OCI-LY1 (cell line): Measurements from ENCODE around the gene VRK1.
"Not testable (repeated sequence)": the region's sequence is repeated elsewhere in the genome, so short reads cannot be mapped to it uniquely, and the experiment has no call there.

Experiments used
- H2AFZ ChIP-seq: fragments of 200-600 bp; sonication (generic), shearing (Covaris generic); 2 replicates; pipeline ENCODE4 v1.6.0; 2014; ENCODE audit warnings: antibody characterized with exemption, mild to moderate bottlenecking, low read length
- H3F3A ChIP-seq: fragments of 200-600 bp; sonication (generic), shearing (Covaris generic); 2 replicates; pipeline ENCODE4 v1.6.0; 2014; ENCODE audit warnings: mild to moderate bottlenecking, antibody characterized with exemption, low read length, moderate library complexity; ENCODE audit not compliant: insufficient read depth
- H3K27ac ChIP-seq: fragments of 200-600 bp; sonication (generic); 2 replicates; pipeline ENCODE4 v1.5.1; 2014; ENCODE audit warnings: low read length, mixed run types, mild to moderate bottlenecking, low read depth; ENCODE audit not compliant: poor library complexity, severe bottlenecking
- H3K27me3 ChIP-seq: fragments of 200-600 bp; sonication (generic); 2 replicates; pipeline ENCODE4 v1.6.0; 2014; ENCODE audit warnings: antibody characterized with exemption, mild to moderate bottlenecking, low read length, moderate library complexity; ENCODE audit not compliant: insufficient read depth
- H3K36me3 ChIP-seq: fragments of 200-600 bp; sonication (generic); 2 replicates; pipeline ENCODE4 v1.6.1; 2014; ENCODE audit warnings: mild to moderate bottlenecking, antibody characterized with exemption, low read length, moderate library complexity, mixed read lengths; ENCODE audit not compliant: insufficient read depth
- H3K4me1 ChIP-seq: fragments of 200-600 bp; sonication (generic); 2 replicates; pipeline ENCODE4 v1.5.1; 2014; ENCODE audit warnings: mild to moderate bottlenecking, low read length, moderate library complexity; ENCODE audit not compliant: insufficient read depth, severe bottlenecking
- H3K4me2 ChIP-seq: fragments of 200-600 bp; sonication (generic), shearing (Covaris generic); 2 replicates; pipeline ENCODE4 v1.6.1; 2014; ENCODE audit warnings: low read length
- H3K4me3 ChIP-seq: fragments of 200-600 bp; sonication (generic); 2 replicates; pipeline ENCODE4 v1.5.1; 2014; ENCODE audit warnings: low read length, low read depth, mild to moderate bottlenecking, mixed read lengths; ENCODE audit not compliant: poor library complexity, severe bottlenecking
- H3K79me2 ChIP-seq: fragments of 200-600 bp; shearing (Covaris generic); 2 replicates; pipeline ENCODE4 v1.6.1; 2016; ENCODE audit warnings: mixed run types, low read length, mixed read lengths; ENCODE audit not compliant: insufficient read depth
- H3K9ac ChIP-seq: fragments of 200-600 bp; sonication (generic), shearing (Covaris generic); 2 replicates; pipeline ENCODE4 v1.6.1; 2014; ENCODE audit warnings: mild to moderate bottlenecking, low read length, mixed read lengths
- H3K9me2 ChIP-seq: fragments of 200-600 bp; sonication (generic), shearing (Covaris generic); 2 replicates; pipeline ENCODE4 v1.6.1; 2014; ENCODE audit warnings: low read depth, mild to moderate bottlenecking, low read length, mixed read lengths
- H3K9me3 ChIP-seq: fragments of 200-600 bp; shearing (Covaris generic); 2 replicates; pipeline ENCODE4 v1.6.1; 2014; ENCODE audit warnings: low read length, mixed read lengths
- H4K20me1 ChIP-seq: fragments of 200-600 bp; sonication (generic), shearing (Covaris generic); 2 replicates; pipeline ENCODE4 v1.6.0; 2016; ENCODE audit warnings: mild to moderate bottlenecking, low read length; ENCODE audit not compliant: insufficient read depth
- CTCF ChIP-seq: fragments of 200-600 bp; sonication (generic), shearing (Covaris generic); IDR thresholded peaks from 2 replicates; pipeline ENCODE4 v1.5.1; 2017; ENCODE audit warnings: mild to moderate bottlenecking, antibody characterized with exemption, low read length, moderate library complexity, mixed read lengths
- EZH2 ChIP-seq: fragments of 200-600 bp; sonication (generic), shearing (Covaris generic); IDR thresholded peaks from 2 replicates; pipeline ENCODE4 v1.8.0; 2017; ENCODE audit warnings: borderline replicate concordance, mixed run types, mild to moderate bottlenecking, antibody characterized with exemption, low read length, moderate library complexity, mixed read lengths

Gene VRK1

DNA sequence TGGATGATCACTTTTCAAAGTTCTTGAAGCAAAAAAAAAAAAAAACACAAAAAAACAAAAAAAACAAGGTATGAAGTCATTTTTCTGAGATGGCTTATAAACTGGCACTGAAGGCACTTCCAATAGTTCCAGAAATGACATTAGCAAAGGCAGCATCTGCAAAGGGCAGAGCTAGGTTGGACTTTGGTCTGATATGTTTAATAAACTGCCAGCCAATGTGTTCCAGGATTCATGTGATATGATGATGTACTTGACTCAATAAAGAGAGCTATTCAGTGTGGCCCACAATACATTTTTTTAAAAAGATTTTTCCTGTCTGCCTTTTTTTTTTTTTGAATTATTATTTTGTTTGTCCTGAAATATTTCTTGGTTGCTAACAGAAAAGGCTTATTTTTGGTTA is 79.6 kb downstream of the VRK1 start:
- TF ChIP-seq EZH2 (no peak), CTCF (no peak)
- no peak overlapping the region for H3K4me3 ChIP-seq
- H2AFZ ChIP-seq, result no peak overlapping the region
- H3K9me3 ChIP-seq, result no peaks in the 10 kb centered on the region
- H3K27me3 ChIP-seq, result no peaks in the 10 kb centered on the region
- no peaks in the 10 kb centered on the region for H3K4me1 ChIP-seq
- no peaks in the 10 kb centered on the region for H3K79me2 ChIP-seq
- no peak overlapping the region for H3K27ac ChIP-seq
- no peaks in the 10 kb centered on the region for H3K9me2 ChIP-seq
- no peaks in the 10 kb centered on the region for H3F3A ChIP-seq
- no peaks in the 10 kb centered on the region for H4K20me1 ChIP-seq
- no peak overlapping the region for H3K4me2 ChIP-seq
- H3K9ac ChIP-seq, result no peak overlapping the region
- H3K36me3 ChIP-seq, result peaks cover 53% of the 10 kb centered on the region

- H3K4me2 ChIP-seq, result no peak overlapping the region
- H3K9me2 ChIP-seq, result no peaks in the 10 kb centered on the region
- no peak overlapping the region for H3K27ac ChIP-seq
- TF ChIP-seq CTCF, result no peak
- no peak for TF ChIP-seq EZH2
- no peak overlapping the region for H2AFZ ChIP-seq
- no peaks in the 10 kb centered on the region for H3K4me1 ChIP-seq
- H3K9ac ChIP-seq, result no peak overlapping the region
- H3K36me3 ChIP-seq, result peaks cover 33% of the 10 kb centered on the region
- H3K4me3 ChIP-seq, result no peak overlapping the region
- H4K20me1 ChIP-seq, result no peaks in the 10 kb centered on the region
- no peaks in the 10 kb centered on the region for H3K27me3 ChIP-seq
- H3F3A ChIP-seq, result no peaks in the 10 kb centered on the region
- H3K9me3 ChIP-seq, result no peaks in the 10 kb centered on the region
- H3K79me2 ChIP-seq, result no peaks in the 10 kb centered on the region
Measured at GRCh38 chr14:96881713-96882112, 84.5 kb downstream of the VRK1 start.

GRCh38 chr14:96883974-96884373 is 86.8 kb downstream of the VRK1 start:
- not testable (repeated sequence) for H3K4me2 ChIP-seq, H3K9me3 ChIP-seq, H3K4me1 ChIP-seq, H3K4me3 ChIP-seq, H3F3A ChIP-seq, H3K9me2 ChIP-seq, H2AFZ ChIP-seq, H3K27ac ChIP-seq, H4K20me1 ChIP-seq, H3K79me2 ChIP-seq, H3K27me3 ChIP-seq, H3K9ac ChIP-seq
- peaks cover 19% of the 10 kb centered on the region for H3K36me3 ChIP-seq

- H3K9me2 ChIP-seq, result no peaks in the 10 kb centered on the region
- no peaks in the 10 kb centered on the region for H3K27me3 ChIP-seq
- no peak overlapping the region for H2AFZ ChIP-seq
- H3K79me2 ChIP-seq, result no peaks in the 10 kb centered on the region
- no peaks in the 10 kb centered on the region for H3K36me3 ChIP-seq
- no peak overlapping the region for H3K27ac ChIP-seq
- no peaks in the 10 kb centered on the region for H4K20me1 ChIP-seq
- no peaks in the 10 kb centered on the region for H3K9me3 ChIP-seq
- no peak overlapping the region for H3K4me3 ChIP-seq
- H3K4me1 ChIP-seq, result no peaks in the 10 kb centered on the region
- H3K4me2 ChIP-seq, result no peak overlapping the region
- TF ChIP-seq EZH2, result no peak
- TF ChIP-seq CTCF, result no peak
- no peaks in the 10 kb centered on the region for H3F3A ChIP-seq
- no peak overlapping the region for H3K9ac ChIP-seq
Measured at GRCh38 chr14:96888158-96888557, 91.0 kb downstream of the VRK1 start.
